Astrocyte of the spinal cord (primary cell): ENCODE results near the gene GALNT14.
"Not testable (repeated sequence)": the region's sequence is repeated elsewhere in the genome, so short reads cannot be mapped to it uniquely, and the experiment has no call there.

Experiments used
- DNase-seq: peaks from one replicate; pipeline ENCODE4 v3.0.0; 2011; ENCODE audit warnings: low read depth, low spot score
- H3K4me3 ChIP-seq: 2 replicates; pipeline ENCODE4 v1.5.1; 2011; ENCODE audit warnings: low read depth, mild to moderate bottlenecking, low read length, moderate library complexity
- in situ Hi-C: cut with HindIII; loops from 2 replicates; pipeline ENCODE4 v1.10.0; 2017; ENCODE audit warnings: low sequenced_read_pairs
- TF ChIP-seq, protein P1 (sequence below): IDR thresholded peaks from 2 replicates; pipeline ENCODE4 v1.5.1; 2012; ENCODE audit warnings: low read depth, mild to moderate bottlenecking, low read length, inconsistent platforms

GALNT14 gene, protein sequence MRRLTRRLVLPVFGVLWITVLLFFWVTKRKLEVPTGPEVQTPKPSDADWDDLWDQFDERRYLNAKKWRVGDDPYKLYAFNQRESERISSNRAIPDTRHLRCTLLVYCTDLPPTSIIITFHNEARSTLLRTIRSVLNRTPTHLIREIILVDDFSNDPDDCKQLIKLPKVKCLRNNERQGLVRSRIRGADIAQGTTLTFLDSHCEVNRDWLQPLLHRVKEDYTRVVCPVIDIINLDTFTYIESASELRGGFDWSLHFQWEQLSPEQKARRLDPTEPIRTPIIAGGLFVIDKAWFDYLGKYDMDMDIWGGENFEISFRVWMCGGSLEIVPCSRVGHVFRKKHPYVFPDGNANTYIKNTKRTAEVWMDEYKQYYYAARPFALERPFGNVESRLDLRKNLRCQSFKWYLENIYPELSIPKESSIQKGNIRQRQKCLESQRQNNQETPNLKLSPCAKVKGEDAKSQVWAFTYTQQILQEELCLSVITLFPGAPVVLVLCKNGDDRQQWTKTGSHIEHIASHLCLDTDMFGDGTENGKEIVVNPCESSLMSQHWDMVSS

DNA sequence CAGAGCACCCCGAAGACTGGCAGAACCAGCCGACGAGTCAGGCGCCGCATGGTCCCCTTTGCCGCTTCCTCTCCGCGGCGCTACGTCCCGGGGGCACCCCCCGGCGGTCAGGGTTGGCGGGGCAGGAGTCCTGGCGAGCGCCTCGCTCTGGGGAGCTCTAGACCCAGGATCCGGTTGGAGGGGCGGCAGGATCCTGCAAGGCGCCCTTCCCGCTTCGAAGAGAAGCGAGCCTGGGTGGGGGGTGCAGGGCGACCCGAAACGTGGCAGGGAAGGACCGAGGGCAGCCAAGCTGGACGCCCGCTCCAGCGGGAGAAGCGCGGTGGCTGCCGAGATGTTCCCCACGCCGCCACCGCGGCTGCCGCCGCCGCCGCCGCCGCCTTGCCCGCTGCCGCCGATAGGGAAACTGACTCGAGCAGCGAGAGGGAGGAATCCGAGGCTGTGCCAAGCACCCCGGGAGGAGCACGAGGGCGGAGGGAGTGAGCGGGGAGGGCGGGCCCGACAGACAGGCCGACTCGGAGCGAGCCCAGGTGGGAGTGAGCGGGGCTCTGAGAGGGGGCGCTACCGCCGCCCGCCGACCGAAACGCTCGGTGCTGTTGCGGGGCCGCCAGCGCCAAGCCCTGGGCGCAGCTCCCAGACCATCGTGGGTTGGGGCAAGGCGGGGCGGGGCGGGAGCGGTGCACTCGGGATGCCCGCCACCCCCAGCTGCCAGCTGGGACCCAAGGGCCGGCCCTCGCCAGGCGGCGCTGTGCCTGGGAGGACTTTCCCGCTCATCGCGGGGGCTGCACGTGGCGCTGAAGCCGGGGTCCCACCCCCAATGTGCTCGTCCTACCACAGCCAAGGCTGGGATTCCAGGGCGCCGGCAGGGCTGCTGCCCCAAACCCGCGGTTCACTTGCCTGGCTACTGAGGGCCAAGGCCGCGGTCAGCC, at the start of gene GALNT14:
Gene GALNT14, minus strand, starts transcription at position 404 of the 926 bp plus-strand sequence. Its CDS starts 354 bp downstream, at position 50.
- peak; percentile 9 for DNase-seq
- in situ Hi-C loops: no loop called here
- H3K4me3 ChIP-seq: peak within 1 kb of the TSS; percentile 29
- TF ChIP-seq, protein P1, sequence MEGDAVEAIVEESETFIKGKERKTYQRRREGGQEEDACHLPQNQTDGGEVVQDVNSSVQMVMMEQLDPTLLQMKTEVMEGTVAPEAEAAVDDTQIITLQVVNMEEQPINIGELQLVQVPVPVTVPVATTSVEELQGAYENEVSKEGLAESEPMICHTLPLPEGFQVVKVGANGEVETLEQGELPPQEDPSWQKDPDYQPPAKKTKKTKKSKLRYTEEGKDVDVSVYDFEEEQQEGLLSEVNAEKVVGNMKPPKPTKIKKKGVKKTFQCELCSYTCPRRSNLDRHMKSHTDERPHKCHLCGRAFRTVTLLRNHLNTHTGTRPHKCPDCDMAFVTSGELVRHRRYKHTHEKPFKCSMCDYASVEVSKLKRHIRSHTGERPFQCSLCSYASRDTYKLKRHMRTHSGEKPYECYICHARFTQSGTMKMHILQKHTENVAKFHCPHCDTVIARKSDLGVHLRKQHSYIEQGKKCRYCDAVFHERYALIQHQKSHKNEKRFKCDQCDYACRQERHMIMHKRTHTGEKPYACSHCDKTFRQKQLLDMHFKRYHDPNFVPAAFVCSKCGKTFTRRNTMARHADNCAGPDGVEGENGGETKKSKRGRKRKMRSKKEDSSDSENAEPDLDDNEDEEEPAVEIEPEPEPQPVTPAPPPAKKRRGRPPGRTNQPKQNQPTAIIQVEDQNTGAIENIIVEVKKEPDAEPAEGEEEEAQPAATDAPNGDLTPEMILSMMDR: peak; percentile 36

DNA sequence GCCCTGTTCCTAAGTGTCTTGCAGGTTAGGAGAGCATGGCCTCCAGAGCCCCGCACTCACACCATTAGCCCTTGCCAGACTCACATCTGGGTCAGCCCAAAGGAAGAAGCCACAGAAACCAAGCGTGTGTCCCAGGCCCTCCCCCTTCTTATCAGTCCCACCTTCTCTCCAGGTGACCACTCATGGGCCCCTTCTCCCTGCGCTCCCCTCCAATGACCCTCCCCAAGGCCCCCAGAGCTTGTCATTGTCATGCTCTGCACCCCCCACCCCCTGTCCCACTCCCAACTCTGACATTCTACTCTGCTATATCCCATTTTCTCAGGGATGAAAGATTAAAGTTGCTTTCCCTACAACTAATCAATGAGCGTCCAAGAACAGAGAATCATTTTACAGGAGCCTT, 48.9 kb upstream of the GALNT14 start:
- TF ChIP-seq, protein P1: no peak
- no peak for DNase-seq
- in situ Hi-C loops: no loop called here
- no peak overlapping the region for H3K4me3 ChIP-seq

DNA sequence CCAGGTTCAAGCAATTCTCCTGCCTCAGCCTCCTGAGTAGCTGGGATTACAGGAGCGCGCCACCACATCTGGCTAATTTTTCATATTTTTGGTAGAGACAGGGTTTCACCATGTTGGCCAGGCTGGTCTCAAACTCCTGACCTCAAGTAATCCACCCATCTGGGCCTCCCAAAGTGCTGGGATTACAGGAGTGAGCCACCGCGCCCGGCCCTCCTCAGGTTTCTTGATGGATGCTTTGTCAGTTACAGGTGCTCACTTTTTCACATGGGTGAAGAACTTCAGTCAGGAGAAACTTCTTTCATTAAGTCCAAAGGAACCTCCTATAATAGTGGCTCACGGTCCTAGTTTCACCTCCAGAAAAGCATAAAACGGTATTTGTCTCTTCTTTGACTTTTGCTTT, 45.7 kb upstream of the GALNT14 start:
- H3K4me3 ChIP-seq, in situ Hi-C loops, DNase-seq: not testable (repeated sequence)

DNA sequence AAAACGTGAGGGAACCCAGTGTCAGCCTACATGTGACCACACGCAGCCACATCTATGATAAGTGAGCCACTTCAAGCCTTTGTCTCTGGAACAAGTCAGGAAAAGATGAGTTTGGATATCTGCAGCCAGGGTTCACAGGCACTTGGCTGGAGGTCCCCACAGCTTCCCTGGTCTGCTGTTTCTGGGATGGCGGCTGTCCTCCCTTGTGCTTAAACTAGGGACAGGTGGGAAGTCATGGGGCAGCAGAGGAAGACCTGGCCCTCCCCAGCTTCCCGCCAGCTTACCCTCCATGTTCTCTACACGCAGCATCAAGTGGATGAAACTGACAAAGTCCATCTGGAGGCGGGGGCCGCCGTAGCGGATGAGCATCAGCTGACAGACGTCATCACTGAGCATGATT, 38.5 kb upstream of the GALNT14 start:
- no peak overlapping the region for H3K4me3 ChIP-seq
- no peak for DNase-seq
- in situ Hi-C loops: no loop called here
- TF ChIP-seq, protein P1: no peak

DNA sequence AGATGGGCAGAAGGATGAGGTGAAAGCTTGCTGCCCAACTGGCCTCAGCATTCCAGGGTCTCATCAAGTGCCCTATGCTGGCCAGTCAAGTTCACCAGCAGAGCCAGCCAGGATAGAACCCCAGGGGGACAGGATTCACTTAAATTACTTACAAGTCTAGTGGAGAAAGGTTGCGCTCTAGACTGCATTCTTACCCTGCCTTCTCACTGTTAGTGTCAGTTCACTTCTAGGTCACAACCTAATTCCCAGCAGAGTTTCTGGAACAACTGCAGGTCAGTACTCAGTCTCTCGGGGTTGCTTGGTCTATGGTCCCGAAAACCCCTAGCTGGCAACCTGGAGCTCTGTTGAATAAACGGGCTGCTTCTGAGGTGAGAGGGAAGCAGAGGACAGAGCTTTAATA, 32.9 kb upstream of the GALNT14 start:
- DNase-seq: no peak
- TF ChIP-seq, protein P1: no peak
- no peak overlapping the region for H3K4me3 ChIP-seq
- in situ Hi-C loops: no loop called here

DNA sequence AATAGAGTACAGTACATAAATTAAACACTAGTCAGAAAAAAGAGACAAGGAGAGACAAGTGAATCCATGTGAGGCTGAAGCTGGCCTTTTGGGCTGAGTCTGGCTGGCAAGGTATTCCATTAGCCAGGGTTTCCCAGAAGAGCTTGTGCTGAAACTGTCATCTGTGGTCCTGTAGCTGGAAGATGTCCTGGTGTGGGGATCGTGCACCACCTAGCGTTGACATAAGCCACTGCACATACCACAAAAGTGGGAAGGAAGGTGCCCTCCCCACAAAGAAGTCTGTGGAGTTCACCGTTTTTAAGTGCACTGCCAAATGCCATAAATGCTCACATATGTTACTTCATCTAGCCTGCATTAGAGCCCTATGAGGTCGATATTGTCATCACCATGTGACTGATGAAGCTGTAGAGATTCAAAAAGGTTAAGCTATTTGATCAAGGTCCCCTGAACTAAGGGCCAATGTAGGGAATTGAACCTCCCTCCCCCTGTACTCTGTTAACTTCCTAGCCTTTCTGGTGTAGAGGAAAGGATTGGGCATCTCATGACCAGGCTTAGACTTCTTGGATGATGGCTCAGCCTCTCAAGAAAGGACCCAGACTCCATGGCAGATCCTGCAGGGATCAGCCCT, 31.9 kb upstream of the GALNT14 start:
- TF ChIP-seq, protein P1: peak; percentile 94
- no peak overlapping the region for H3K4me3 ChIP-seq
- DNase-seq: peak; percentile 56
- in situ Hi-C loops: no loop called here
